NCI-H1436 (cell line): ENCODE results near the gene PHAX.
"Not testable (repeated sequence)": the region's sequence is repeated elsewhere in the genome, so short reads cannot be mapped to it uniquely, and the experiment has no call there.

Source experiments
- DNase-seq: peaks from one replicate; lab custom pipeline; 2025; lab: John Stamatoyannopoulos, UW

PHAX gene

GRCh38 chr5:126659805-126660482, 59.2 kb downstream of the PHAX start:
- no peak for DNase-seq

- DNase-seq = no peak
Measured at GRCh38 chr5:126664586-126664985, 63.8 kb downstream of the PHAX start.

- not testable (repeated sequence) for DNase-seq
Measured at GRCh38 chr5:126670109-126670508, 69.4 kb downstream of the PHAX start.

- DNase-seq = not testable (repeated sequence)
Measured at GRCh38 chr5:126671681-126672080, 70.9 kb downstream of the PHAX start.

- DNase-seq = no peak
Measured at GRCh38 chr5:126673477-126673876, 72.7 kb downstream of the PHAX start.

DNA sequence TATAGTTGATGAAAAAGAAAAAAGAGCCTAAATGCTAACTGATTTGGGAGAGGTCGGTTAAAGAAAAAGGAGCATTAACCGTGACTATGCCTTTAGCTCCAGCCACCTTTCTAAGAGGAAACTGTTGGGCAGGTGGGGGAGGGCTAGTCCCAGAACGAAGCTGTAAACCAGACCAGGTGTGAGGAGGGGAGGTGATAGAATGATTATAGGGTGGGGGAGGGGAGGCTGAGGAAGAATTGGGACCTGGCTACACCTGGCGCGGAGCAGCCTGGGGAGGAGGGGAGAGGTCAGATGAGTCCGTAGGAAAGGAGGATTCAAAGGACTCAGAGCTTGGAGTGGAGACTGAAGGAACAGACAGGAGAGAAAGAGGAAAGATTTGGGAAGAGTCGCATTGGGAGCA, 73.4 kb downstream of the PHAX start:
- no peak for DNase-seq

GRCh38 chr5:126675338-126675737, 74.6 kb downstream of the PHAX start:
- DNase-seq = no peak

DNA sequence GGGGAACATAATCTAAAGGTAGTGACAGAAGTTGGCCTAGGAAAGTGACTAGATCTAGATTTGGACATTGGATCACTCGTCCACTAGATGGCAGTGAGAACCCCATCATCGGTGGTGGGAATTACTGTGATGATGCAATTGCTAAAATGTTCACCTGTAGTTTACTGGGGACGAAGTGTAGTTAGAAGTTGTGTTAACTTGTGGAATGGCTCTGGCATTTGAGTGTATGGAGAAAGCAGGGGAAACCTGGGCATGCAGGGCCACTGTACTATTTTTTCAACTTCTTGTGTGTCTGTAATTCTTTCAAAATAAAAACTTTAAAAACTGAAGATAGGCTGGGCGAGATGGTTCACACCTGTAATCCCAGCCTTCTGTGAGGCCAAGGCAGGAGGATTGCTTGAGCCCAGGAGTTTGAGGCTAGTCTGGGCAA, 75.5 kb downstream of the PHAX start:
- peak; percentile 57 for DNase-seq
